Transverse colon (tissue), 4 donors: ENCODE data around the gene PPP1R36.

ENCODE experiments used
- EP300 ChIP-seq: sonication (generic); formaldehyde crosslinking; IDR thresholded peaks from one replicate; pipeline ENCODE4 v1.6.1; 2017; ENCODE audit warnings: antibody characterized with exemption, low read depth
- POLR2A ChIP-seq: fragments of 450-650 bp; IDR thresholded peaks from one replicate; pipeline ENCODE4 v1.6.1; 2016; ENCODE audit warnings: antibody characterized with exemption, mild to moderate bottlenecking, moderate library complexity
- POLR2AphosphoS5 ChIP-seq, 3 donors: sonication (generic); formaldehyde crosslinking; IDR thresholded peaks; one replicate each; pipeline ENCODE4 v1.6.1; 2016; ENCODE audit warnings: antibody characterized with exemption in 3 of 3
- TF ChIP-seq, protein P1 (sequence below), 5 experiments: fragments of 200-600 bp in 3 of 5; fragments of 450-650 bp in 2 of 5; sonication (generic) in 3 of 5; IDR thresholded peaks; 1 replicate in 2 of 5; 2 replicates in 3 of 5; pipeline ENCODE4 v1.5.1; 2016 to 2017; ENCODE audit warnings: antibody characterized with exemption in 5 of 5, inconsistent platforms in 3 of 5, mild to moderate bottlenecking in 2 of 5, moderate library complexity in 1 of 5

DNA sequence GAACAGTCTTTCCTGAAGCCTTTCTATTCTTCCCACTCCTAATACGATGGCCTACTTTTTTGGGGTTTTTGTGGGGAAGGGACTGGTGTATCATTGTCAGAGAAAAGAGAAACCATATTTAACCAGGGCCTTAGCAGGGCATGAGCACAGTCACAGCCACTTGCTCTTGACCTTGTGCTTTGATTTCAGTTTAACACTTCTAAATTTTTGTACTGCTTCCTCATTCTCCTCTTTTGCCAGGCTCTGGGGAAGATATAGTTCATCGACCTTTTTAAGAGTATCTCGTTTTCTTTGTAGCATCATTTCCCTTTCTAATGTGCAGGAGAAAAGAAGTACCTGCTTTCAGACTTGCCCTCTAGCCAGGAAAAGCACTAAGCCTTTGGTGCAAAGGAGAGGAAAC lies 43.0 kb upstream of the PPP1R36 start:
- TF ChIP-seq EP300: no peak
- TF ChIP-seq, protein P1, sequence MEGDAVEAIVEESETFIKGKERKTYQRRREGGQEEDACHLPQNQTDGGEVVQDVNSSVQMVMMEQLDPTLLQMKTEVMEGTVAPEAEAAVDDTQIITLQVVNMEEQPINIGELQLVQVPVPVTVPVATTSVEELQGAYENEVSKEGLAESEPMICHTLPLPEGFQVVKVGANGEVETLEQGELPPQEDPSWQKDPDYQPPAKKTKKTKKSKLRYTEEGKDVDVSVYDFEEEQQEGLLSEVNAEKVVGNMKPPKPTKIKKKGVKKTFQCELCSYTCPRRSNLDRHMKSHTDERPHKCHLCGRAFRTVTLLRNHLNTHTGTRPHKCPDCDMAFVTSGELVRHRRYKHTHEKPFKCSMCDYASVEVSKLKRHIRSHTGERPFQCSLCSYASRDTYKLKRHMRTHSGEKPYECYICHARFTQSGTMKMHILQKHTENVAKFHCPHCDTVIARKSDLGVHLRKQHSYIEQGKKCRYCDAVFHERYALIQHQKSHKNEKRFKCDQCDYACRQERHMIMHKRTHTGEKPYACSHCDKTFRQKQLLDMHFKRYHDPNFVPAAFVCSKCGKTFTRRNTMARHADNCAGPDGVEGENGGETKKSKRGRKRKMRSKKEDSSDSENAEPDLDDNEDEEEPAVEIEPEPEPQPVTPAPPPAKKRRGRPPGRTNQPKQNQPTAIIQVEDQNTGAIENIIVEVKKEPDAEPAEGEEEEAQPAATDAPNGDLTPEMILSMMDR (IDR thresholded peaks at IDR 0.05): no peak
- TF ChIP-seq POLR2A: no peak
- no peak for TF ChIP-seq POLR2AphosphoS5 (IDR thresholded peaks at IDR 0.05)
